22Rv1 (cell line): Measurements from ENCODE around the gene IL32.
"Not testable (repeated sequence)": the region's sequence is repeated elsewhere in the genome, so short reads cannot be mapped to it uniquely, and the experiment has no call there.

Source experiments
- ZFX ChIP-seq: fragments of 450-650 bp; IDR thresholded peaks from 2 replicates; pipeline ENCODE4 v1.6.1; 2017; ENCODE audit warnings: antibody characterized with exemption, borderline replicate concordance
- TF ChIP-seq, protein P1 (sequence below): fragments of 450-650 bp; IDR thresholded peaks from 2 replicates; pipeline ENCODE4 v1.5.1; 2017; ENCODE audit warnings: mild to moderate bottlenecking

DNA sequence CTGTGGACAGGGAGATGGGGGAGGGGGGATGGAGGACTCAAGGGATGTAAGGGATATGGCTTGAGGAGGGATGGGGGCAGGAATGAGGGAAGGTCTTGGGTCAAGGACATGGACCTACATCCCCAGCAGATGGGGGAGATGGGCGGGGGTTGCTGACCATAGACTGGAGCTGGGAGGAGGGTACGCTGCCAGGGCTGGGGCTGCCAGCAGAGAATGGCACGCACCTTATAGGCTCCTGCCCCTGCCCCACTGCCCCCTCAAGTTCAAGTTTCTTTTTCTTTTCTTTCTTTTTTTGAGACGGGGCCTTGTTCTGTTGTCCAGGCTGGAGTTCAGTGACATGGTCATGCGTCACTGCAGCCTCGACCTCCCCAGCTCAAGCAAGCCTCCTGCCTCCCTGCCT, 10.5 kb downstream of the IL32 start:
- not testable (repeated sequence) for TF ChIP-seq ZFX
- TF ChIP-seq, protein P1, sequence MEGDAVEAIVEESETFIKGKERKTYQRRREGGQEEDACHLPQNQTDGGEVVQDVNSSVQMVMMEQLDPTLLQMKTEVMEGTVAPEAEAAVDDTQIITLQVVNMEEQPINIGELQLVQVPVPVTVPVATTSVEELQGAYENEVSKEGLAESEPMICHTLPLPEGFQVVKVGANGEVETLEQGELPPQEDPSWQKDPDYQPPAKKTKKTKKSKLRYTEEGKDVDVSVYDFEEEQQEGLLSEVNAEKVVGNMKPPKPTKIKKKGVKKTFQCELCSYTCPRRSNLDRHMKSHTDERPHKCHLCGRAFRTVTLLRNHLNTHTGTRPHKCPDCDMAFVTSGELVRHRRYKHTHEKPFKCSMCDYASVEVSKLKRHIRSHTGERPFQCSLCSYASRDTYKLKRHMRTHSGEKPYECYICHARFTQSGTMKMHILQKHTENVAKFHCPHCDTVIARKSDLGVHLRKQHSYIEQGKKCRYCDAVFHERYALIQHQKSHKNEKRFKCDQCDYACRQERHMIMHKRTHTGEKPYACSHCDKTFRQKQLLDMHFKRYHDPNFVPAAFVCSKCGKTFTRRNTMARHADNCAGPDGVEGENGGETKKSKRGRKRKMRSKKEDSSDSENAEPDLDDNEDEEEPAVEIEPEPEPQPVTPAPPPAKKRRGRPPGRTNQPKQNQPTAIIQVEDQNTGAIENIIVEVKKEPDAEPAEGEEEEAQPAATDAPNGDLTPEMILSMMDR = not testable (repeated sequence)
